NCI-H2227 (cell line): Measurements from ENCODE around the gene GRP.
"Not testable (repeated sequence)": the region's sequence is repeated elsewhere in the genome, so short reads cannot be mapped to it uniquely, and the experiment has no call there.

Experiments
- DNase-seq: peaks from one replicate; lab custom pipeline; 2025; ENCODE audit not compliant: unreplicated experiment; lab: John Stamatoyannopoulos, UW

The GRP gene

DNA sequence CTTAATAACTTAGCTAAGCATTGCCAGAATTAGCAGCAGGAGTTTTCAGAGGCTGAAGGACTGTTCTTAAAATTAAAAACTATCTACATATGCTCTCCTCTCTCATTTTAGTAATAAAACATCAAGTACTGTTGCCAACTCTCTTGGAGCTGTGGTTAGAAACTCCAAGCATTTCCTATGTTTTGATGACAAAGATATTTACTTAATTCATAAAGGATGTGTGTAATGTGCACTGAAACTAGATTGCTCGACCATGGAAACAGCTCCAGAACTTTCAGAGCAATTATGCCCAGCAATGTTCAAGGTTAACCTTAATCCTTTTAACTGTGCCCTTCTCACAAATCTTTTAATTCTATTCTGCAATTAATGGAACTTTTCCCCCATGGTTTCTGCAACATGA lies 8.4 kb downstream of the GRP start:
- no peak for DNase-seq

- DNase-seq, result no peak
Observed at GRCh38 chr18:59229191-59229590, 9.2 kb downstream of the GRP start.

DNA sequence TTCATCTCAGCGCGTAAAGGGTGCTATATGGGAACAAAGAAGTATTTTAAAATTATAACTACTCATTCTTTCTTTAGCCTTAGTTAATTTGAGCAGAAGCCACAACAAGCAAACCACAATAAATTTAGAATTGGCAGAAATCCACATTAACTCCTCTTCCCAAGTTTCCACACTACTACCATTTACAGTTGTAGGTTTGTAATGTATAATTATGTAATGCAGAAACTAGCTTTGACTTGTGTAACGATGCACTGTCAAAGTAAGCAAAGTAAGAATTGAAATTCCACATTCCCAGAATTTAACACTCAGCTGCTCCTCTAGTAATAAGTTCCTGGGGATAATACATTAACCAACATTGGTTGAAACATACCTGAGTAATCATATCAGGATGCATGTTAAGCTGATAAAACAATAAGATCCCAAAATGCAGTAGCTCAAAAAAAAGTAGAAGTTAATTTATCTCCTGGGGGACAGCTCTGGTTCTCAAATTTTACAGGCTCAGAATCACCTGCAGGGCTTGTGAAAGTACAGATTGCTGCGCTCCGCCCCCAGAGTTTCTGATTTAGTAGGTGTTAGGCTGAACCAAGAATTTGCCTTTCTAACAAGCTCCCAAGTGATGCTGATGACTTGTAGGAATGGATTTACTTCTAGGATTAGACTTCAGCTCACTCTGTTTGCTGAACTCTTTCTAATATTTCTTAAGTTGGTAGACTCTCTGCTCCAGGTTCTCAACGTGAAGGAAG lies 9.9 kb downstream of the GRP start:
- DNase-seq, result no peak

GRCh38 chr18:59231114-59231513 lies 11.2 kb downstream of the GRP start:
- no peak for DNase-seq

DNA sequence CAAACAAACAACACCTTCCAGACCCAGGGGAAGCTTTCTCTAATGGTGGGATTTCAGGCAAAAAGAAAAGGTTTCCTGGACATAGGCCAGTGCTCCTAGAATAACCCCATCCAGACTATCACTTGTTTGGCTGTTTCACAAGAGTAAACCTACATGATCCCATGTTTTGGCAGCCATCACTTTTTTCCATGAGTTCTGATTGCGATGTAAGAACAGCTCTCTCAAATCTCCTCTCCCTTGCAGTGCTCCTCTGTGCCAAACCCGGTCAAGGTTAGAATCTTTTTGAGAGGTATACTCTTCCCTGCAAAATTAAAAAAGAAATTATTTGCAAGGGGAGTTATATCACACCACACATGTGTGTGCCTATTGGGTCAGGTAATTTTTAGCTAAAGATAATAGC lies 11.9 kb downstream of the GRP start:
- DNase-seq, result no peak

- no peak for DNase-seq
Observed at GRCh38 chr18:59232309-59233016, 12.5 kb downstream of the GRP start.

DNA sequence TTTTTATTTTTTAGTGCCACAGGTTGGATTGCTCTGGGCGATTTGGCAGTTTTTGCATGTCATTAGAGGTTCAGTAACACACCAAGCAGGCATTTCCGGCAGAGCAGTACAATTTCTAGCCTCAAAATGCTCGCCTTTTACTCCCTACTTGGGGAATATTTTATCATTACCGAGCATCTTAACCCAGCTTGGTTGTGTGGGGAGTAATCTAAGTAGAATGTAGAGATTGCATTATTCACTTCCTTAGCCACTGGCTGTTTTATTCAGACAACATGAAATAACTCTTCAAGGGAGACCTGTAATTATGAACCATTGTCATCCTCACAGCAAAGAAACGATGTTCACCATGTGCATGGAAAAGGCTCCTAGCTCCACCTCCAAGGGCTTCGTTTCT lies 13.1 kb downstream of the GRP start:
- no peak for DNase-seq

- peak; percentile 91 for DNase-seq
Observed at GRCh38 chr18:59238385-59238784, 18.4 kb downstream of the GRP start.

GRCh38 chr18:59239642-59240041 lies 19.7 kb downstream of the GRP start:
- no peak for DNase-seq

- DNase-seq, result no peak
Observed at GRCh38 chr18:59242906-59243305, 22.9 kb downstream of the GRP start.

GRCh38 chr18:59246796-59247195 lies 26.8 kb downstream of the GRP start:
- no peak for DNase-seq

GRCh38 chr18:59249199-59249774 lies 29.3 kb downstream of the GRP start:
- DNase-seq, result peak; percentile 89

- DNase-seq, result not testable (repeated sequence)
Observed at GRCh38 chr18:59255491-59255890, 35.5 kb downstream of the GRP start.

DNA sequence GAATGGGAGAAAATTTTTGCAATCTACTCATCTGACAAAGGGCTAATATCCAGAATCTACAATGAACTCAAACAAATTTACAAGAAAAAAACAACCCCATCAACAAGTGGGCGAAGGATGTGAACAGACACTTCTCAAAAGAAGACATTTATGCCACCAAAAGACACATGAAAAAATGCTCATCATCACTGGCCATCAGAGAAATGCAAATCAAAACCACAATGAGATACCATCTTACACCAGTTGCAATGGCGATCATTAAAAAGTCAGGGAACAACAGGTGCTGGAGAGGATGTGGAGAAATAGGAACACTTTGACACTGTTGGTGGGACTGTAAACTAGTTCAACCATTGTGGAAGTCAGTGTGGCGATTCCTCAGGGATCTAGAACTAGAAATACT lies 41.9 kb downstream of the GRP start:
- DNase-seq, result not testable (repeated sequence)

DNA sequence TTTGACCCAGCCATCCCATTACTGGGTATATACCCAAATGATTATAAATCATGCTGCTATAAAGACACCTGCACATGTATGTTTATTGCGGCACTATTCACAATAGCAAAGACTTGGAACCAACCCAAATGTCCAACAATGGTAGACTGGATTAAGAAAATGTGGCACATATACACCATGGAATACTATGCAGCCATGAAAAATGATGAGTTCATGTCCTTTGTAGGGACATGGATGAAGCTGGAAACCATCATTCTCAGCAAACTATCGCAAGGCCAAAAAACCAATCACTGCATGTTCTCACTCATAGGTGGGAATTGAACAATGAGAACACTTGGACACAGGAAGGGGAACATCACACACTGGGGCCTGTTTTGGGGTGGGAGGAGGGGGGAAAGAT lies 42.3 kb downstream of the GRP start:
- not testable (repeated sequence) for DNase-seq

- no peak for DNase-seq
Observed at GRCh38 chr18:59263661-59264060, 43.7 kb downstream of the GRP start.

DNA sequence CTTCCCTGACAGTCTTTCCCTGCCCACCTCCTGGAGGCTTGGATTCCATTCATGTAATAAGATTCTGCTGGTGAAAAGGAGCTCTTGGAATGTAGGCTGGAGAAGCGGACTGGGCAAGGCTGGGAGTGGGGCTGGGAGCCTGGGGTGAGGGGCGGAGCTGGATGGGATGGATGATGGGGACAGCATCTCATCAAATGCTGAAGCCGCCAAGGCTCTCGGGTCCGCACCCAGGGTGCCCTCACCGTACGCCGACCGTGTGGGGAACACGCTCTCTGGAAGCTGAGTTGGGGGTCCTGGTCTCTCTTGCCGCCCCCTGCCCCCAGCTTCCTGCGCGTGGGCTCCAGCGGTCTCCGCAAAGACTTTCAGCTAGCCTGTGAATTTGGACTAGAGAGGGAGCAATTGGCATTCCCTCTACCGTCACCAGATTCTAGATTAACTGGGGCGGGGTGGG lies 44.2 kb downstream of the GRP start:
- DNase-seq, result no peak

DNA sequence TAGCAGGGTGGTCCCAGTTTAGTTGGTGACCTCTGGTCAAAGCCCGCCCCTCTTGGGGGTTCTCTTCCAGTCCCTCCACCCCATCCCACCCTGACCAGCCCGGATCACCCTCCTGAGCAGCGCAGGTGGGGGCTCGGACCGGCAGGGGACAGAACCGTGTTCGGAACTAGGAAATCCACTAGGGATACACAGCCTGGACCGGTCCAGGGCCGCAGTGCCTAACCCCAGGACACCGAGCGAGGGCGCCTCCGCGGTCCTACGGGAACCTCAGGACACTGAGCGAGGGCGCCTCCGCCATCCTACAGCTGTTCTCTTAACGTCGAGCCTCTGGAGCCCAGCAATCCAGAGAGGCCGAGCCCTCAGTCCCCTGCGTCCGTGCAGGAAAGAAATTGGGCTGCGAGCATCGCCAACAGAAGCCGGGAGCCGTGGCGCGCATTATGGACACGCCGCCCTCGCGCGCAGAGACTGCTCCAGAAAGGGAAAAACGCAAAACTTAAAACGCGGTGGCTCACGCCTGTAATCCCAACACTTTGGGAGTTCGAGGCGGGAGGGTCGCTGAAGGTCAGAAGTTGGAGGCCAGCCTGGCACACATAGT lies 44.8 kb downstream of the GRP start:
- no peak for DNase-seq

DNA sequence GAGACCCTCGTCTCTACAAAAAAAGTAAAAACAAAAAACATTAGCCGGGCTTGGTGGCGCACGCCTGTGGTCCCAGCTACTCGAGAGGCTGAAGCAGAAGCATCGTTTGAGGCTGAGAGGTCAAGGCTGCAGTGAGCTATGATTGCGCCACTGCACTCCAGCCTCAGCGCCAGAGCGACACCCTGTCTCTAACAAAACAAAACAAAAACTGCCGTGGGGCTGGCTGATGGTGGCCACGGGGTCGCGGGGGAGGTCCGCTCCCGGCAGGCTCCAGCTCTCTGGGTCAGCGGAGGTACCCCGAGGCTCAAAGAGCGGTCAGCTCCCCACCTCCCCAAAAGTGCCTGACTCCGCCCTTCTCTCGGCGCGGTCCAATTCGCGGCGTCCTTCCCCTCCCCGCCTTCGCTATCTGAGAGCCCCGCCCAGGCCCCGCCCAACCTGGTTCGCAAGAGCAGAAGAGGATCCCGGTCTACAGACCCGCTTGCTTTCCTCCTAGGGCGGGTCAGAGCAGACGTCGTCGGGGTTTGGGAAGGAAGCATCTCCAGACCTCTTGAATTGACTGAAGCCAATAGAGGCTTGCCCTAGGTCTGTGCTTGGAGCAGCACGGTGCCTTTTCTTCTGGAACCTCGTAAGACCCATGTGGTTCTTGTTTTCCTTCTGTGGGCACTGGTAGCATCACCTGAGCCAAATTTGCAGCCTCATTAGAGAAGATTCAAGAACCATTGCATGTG lies 45.5 kb downstream of the GRP start:
- DNase-seq, result no peak

DNA sequence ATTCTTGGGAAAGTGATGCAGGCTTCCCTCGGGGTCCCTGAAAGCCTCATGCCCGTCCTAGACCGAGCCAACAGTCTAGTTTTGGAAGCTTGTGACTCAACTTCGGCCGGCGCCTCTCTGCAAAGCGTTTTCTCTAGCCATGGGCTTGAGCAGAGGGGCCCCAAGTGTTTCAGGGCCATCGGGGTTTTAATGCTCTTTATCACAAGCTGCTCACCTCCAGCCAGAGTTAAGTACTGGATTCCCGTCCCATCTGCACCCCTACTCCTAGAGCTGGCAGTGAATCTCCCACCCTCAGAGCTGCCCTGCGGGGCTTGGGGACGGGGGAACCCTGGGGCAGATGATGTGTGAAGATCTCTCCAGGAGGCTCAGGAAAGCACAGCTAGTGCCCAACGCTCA lies 46.0 kb downstream of the GRP start:
- no peak for DNase-seq

GRCh38 chr18:59266459-59266858 lies 46.5 kb downstream of the GRP start:
- DNase-seq, result no peak
